Colonic mucosa (tissue), 4 donors: ENCODE measurements around the gene IRX1. TPM values are rescaled to one million over a fixed set of nuclear protein-coding genes. Genes with fewer than 3 reads are reported as not detected.

Experiments used
- DNase-seq: peaks from one replicate; pipeline ENCODE4 v3.0.0-alpha.2; 2020
- H3K27ac ChIP-seq: fragments of 200-600 bp; one replicate; pipeline ENCODE4 v1.8.0; 2021
- H3K27me3 ChIP-seq: fragments of 200-600 bp; one replicate; pipeline ENCODE4 v1.8.0; 2021
- H3K36me3 ChIP-seq: fragments of 200-600 bp; one replicate; pipeline ENCODE4 v1.8.0; 2021
- H3K4me1 ChIP-seq: fragments of 200-600 bp; one replicate; pipeline ENCODE4 v1.8.0; 2021; ENCODE audit warnings: mild to moderate bottlenecking
- H3K4me3 ChIP-seq: fragments of 200-600 bp; one replicate; pipeline ENCODE4 v1.8.0; 2021
- H3K9ac ChIP-seq, 2 donors: one replicate each; pipeline ENCODE4 v1.7.0; 2013; ENCODE audit warnings: control low read depth in 2 of 2, low read depth in 2 of 2, low read length in 2 of 2
- H3K9me3 ChIP-seq: fragments of 200-600 bp; one replicate; pipeline ENCODE4 v1.8.0; 2021
- intact Hi-C: fragments of 100-400 bp; cut with DNase I; formaldehyde crosslinking; loops from one replicate; pipeline ENCODE4 v1.14.1; 2022
- total RNA-seq, 2 donors: library from RNA; stranded (reverse); fragmentation: NEBNext Ultra II Directional in 1 of 2; extraction: Animal tissue kit (Norgen Biotek cat#: 25700) in 1 of 2; gene quantifications; one replicate each; pipeline ENCODE4 v1.2.1, GENCODE V29; 2021
- TF ChIP-seq, protein P1 (sequence below): fragments of 200-600 bp; IDR thresholded peaks from one replicate; pipeline ENCODE4 v1.8.0; 2022; ENCODE audit warnings: antibody characterized with exemption, mild to moderate bottlenecking
- donor health status: healthy.
- donor health status: DM: no; HTN: no; CAD: no.
- donor health status: DM: no; HTN: no; CAD: no.

Gene IRX1
- total RNA-seq, 2 donors from 2014 or later, result not detected

GRCh38 chr5:3609120-3609681 lies 13.6 kb downstream of the IRX1 start:
- Histone ChIP-seq H3K4me1 (no peaks in the 10 kb centered on the region), H3K9ac (no peak overlapping the region), H3K4me3 (no peak overlapping the region), H3K36me3 (no peaks in the 10 kb centered on the region), H3K27me3 (peaks cover 5% of the 10 kb centered on the region), H3K9me3 (no peaks in the 10 kb centered on the region), H3K27ac (no peak overlapping the region)
- intact Hi-C loops, result loop anchor here (10.0 kb wide), 1 partner anchor 1874 kb away; no protein-coding TSS in a partner anchor
- DNase-seq, result no peak
- TF ChIP-seq, protein P1, sequence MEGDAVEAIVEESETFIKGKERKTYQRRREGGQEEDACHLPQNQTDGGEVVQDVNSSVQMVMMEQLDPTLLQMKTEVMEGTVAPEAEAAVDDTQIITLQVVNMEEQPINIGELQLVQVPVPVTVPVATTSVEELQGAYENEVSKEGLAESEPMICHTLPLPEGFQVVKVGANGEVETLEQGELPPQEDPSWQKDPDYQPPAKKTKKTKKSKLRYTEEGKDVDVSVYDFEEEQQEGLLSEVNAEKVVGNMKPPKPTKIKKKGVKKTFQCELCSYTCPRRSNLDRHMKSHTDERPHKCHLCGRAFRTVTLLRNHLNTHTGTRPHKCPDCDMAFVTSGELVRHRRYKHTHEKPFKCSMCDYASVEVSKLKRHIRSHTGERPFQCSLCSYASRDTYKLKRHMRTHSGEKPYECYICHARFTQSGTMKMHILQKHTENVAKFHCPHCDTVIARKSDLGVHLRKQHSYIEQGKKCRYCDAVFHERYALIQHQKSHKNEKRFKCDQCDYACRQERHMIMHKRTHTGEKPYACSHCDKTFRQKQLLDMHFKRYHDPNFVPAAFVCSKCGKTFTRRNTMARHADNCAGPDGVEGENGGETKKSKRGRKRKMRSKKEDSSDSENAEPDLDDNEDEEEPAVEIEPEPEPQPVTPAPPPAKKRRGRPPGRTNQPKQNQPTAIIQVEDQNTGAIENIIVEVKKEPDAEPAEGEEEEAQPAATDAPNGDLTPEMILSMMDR, result no peak

DNA sequence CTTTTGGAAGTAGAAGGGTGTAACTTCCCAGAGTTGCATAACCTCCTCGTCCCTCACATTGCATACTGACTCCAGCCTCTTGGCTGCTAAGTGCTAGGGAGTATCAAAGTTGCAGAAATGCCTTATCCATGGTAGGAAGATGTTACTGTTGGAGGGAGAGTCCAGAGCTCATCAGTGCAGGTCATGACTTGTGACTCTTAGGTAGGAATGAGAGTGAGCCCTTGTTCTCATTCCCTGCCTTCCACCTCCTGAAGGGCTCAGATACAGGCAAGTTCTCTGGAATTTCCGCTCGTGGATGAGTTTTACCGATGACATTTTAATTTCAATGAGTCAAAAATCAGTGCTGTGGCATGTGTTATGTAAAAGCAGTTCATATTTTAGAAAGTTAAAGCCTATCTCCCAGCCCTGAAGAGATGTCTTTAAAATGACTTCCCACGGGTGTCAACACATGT lies 17.0 kb downstream of the IRX1 start:
- DNase-seq, result no peak
- H3K4me1 ChIP-seq, result no peaks in the 10 kb centered on the region
- no peak overlapping the region for H3K27ac ChIP-seq
- no peak overlapping the region for H3K9ac ChIP-seq
- no peaks in the 10 kb centered on the region for H3K9me3 ChIP-seq
- no peaks in the 10 kb centered on the region for H3K36me3 ChIP-seq
- TF ChIP-seq, protein P1, result no peak
- intact Hi-C loops, result no loop called here
- H3K4me3 ChIP-seq, result no peak overlapping the region
- H3K27me3 ChIP-seq, result no peaks in the 10 kb centered on the region

- DNase-seq, result no peak
- Histone ChIP-seq H3K27ac (no peak overlapping the region), H3K9ac (no peak overlapping the region), H3K9me3 (no peaks in the 10 kb centered on the region), H3K36me3 (no peaks in the 10 kb centered on the region), H3K4me1 (no peaks in the 10 kb centered on the region), H3K4me3 (no peak overlapping the region), H3K27me3 (no peaks in the 10 kb centered on the region)
- TF ChIP-seq, protein P1, result no peak
- intact Hi-C loops, result no loop called here
These were observed 18.1 kb downstream of the IRX1 start for GRCh38 chr5:3613726-3614125.

DNA sequence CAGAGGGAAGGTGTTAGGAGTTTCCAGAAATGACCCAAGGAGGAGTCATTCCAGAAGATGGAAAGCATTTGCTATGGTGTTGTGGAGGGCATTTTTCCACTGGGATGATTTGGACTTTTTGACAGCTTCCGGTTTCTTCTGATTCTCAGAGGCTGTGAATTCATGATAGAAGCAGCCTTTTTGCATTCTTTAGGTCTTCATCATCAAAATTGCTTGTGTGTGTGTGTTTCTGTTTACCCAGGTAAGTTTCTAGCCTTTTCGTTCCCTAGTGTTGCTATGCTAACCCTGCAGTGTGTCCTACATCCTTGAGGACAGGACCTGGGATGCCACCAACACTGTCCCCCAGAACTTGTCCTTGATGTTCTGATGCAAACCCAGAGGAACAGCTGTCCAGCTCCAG lies 19.6 kb downstream of the IRX1 start:
- no peak overlapping the region for H3K4me3 ChIP-seq
- no peaks in the 10 kb centered on the region for H3K36me3 ChIP-seq
- intact Hi-C loops, result no loop called here
- DNase-seq, result no peak
- H3K27me3 ChIP-seq, result no peaks in the 10 kb centered on the region
- no peak overlapping the region for H3K27ac ChIP-seq
- TF ChIP-seq, protein P1, result no peak
- no peaks in the 10 kb centered on the region for H3K9me3 ChIP-seq
- H3K9ac ChIP-seq, result no peak overlapping the region
- no peaks in the 10 kb centered on the region for H3K4me1 ChIP-seq

DNA sequence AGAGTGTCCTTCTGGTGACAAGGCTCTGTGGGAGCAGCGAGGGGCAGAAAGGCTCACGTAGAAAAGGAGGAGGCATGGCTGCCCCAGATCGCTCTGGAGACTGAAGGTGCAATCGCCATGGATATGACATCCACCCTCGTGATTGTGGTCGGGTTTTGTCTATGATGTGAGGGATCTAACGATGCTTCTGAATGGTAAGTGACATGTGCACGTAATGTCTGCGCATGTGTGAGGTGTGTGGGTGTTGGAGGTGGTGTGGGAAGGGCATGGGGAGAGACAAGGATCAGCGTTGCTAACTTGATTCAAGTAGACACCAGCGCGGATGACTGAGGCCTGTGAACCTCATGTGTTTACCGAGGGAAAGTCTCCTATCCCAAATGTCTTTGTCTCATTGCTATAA lies 20.2 kb downstream of the IRX1 start:
- Histone ChIP-seq H3K36me3 (no peaks in the 10 kb centered on the region), H3K4me3 (no peak overlapping the region), H3K4me1 (no peaks in the 10 kb centered on the region), H3K27ac (no peak overlapping the region), H3K9ac (no peak overlapping the region), H3K27me3 (no peaks in the 10 kb centered on the region), H3K9me3 (no peaks in the 10 kb centered on the region)
- intact Hi-C loops, result no loop called here
- no peak for DNase-seq
- TF ChIP-seq, protein P1, result no peak
